ENCODE measurements around the gene FBLL1.
"Not testable (repeated sequence)": the region's sequence is repeated elsewhere in the genome, so short reads cannot be mapped to it uniquely, and the experiment has no call there.

The FBLL1 gene

DNA sequence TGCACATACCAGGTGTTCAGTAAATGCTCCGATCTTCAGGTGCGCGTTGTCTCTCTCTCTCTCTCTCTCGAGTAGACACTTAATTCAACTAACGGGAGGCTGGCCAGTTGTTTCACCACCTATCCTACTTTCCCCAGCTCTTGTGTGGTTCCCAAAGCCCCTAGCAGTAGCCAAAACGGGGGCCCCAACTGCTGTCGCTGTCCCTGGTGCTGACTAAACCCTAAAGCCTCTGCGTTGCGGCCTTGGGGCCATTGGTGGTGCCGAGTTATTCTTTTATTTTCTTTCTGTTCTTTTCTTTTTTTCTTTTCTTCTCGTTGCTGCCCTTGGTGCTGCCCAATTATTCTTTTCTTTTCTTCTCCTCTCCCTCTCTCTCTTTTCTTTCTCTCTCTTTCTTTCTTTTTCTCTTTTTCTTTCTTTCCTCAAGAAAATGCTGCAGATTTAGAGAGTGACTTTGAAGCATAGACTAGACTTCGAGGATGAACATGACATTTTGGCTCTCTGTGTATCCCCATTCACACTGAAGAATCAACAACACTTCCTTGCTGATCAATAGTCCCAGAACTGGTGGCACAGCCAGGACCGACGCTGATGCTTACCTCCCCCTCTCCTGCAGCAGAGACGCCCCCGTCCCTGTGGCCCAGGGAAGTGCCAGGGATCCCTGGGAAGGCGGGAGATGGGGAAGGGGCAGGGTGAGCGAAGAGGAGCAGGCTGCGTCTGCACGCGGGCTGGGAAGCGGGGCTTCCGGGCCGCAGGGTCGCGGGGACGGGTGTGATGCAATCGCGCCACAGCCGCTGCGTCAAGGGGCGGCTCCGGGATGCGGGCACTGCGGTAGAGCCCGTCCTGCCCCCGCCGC, at the start of gene FBLL1:
FBLL1 (plus strand) TSS at position 785 of the 853 bp plus-strand sequence. CDS start 200 bp downstream, outside the sequence.
- DNase-seq, result peak; percentile 51

DNA sequence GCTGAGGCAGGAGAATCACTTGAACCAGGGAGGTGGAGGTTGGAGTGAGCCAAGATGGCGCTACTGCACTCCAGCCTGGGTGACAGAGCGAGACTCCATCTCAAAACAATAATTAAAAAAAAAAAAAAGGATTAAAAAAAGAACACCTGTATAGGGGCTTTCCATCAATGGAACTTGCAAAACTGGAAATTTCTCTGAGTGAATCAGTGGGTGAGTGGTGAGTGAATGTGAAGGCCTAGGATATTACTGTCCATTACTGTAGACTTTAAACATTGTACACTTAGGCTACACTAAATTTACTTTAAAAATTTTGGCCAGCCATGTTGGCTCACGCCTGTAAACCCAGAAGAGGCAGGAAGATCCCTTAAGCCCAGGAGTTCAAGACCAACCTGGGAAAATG, 48.5 kb upstream of the FBLL1 start:
- DNase-seq, result no peak

DNA sequence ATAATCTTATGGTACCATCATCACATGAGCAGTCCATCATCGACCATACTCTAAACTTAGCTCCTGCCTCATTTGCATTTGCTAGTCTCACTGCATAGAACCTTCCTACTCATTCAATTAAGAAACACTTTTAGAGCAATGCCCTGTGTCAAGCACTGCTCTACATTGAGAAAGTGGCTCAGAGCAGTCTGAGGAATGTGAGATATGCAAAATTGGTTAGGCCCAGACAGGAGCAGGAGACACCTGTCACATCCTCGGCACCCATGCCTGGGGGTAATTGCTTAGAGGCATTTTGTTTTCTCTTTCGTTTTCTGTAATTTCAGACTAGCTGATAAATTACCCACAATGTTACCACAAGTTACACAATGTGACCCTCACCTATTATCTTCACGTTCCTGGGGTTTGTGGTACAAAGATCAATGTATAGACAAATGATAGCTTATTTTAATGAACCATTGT, 47.7 kb upstream of the FBLL1 start:
- DNase-seq, result no peak

DNA sequence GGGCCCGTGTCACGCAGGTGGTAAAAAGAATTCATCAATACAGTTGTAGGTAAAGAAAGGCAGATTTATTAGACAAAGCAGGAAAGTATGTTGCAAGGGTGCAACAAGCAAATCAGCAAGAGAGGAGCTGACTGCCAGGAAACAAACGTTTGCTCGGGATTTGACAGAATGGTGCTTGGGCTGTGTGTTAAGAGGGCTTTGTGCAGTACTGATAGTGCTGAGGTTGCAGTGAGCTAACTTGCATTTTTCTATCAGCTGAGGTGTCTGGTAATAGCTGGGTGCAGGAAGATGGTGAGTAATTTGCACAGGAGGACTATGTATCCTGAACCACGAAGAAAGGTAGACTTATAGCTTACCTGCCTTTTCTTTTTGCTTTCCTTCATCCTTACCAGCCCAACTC, 46.7 kb upstream of the FBLL1 start:
- DNase-seq, result no peak

GRCh38 chr5:168486136-168486879, 42.8 kb upstream of the FBLL1 start, which contains the start of gene RARS1:
RARS1 (plus strand) TSS chr5:168486471; CDS start chr5:168486499, 28 bp downstream.
- DNase-seq, result peak; percentile 93

- DNase-seq, result no peak
These were observed 40.0 kb upstream of the FBLL1 start for GRCh38 chr5:168489059-168489458.

- DNase-seq, result no peak
These were observed 35.0 kb upstream of the FBLL1 start for GRCh38 chr5:168494057-168494555.

- no peak for DNase-seq
These were observed 26.4 kb upstream of the FBLL1 start for GRCh38 chr5:168502563-168503237.

- no peak for DNase-seq
These were observed 15.2 kb upstream of the FBLL1 start for GRCh38 chr5:168513861-168514428.

DNA sequence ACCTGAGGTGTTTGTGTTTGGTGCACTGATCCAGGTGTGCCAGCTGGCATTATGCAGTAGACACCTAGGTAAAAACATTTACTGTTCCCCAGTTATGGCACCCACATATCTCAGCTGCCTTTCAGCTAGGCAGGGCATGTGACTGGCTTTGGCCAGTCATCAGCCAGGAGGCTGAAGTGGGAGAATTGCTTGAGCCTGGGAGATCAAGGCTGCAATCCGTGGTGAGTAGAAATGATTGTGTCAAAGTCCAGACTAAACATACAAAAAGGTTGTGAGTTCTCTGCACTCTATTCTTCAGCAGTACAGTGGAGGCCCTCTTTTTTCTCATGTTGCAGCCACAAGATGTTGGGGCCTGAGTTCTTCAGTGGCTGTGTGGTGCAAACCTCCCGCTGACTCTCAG, 3.2 kb upstream of the FBLL1 start:
- no peak for DNase-seq

DNA sequence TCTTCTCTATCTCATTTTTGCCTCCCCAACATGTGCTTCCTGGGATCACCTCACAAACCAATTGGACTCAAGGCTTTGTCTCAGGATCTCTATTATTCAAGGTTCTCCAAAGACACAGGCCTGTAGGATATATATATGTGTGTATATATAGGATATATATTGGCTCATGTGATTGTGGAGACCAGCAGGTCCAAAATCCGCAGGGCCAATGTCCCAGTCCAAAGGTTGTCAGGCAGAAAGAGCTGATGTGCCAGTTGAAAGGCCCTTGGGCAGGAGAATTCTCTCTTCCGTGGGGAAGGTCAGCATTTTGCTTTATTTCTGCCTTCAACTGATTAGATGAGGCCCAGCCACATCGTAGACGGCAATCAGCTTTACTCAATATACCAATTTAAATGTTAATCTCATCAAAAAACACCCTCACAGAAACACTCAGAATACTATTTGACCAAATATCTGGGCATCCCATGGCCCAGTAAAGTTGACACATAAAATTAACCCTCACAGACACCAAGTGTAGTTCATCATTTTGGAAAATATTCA, 1.3 kb upstream of the FBLL1 start:
- no peak for DNase-seq

DNA sequence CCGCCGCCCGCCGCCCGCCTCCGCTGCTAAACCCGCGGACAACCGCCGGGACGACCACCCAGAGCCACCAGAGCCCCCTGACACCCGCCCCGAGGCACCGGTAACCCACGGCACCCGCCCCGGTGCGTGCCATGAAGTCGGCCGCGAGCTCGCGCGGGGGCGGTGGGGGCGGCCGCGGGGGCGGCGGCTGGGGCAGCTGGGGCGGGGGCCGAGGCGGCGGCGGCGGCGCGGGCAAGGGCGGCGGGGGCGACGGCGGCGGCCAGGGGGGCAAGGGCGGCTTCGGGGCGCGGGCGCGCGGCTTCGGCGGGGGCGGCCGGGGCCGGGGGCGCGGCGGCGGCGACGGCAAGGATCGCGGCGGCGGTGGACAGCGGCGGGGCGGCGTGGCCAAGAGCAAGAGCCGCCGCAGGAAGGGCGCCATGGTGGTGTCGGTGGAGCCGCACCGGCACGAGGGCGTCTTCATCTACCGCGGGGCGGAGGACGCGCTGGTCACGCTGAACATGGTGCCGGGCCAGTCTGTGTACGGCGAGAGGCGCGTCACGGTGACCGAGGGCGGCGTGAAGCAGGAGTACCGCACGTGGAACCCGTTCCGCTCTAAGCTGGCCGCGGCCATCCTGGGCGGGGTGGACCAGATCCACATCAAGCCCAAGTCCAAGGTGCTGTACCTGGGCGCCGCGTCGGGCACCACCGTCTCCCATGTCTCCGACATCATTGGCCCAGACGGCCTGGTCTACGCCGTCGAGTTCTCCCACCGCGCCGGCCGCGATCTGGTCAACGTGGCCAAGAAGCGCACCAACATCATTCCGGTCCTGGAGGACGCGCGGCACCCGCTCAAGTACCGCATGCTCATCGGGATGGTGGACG, 499 bp downstream of the FBLL1 start:
- peak; percentile 8 for DNase-seq

GRCh38 chr5:168530621-168531150, 1.6 kb downstream of the FBLL1 start:
- DNase-seq, result peak; percentile 45

DNA sequence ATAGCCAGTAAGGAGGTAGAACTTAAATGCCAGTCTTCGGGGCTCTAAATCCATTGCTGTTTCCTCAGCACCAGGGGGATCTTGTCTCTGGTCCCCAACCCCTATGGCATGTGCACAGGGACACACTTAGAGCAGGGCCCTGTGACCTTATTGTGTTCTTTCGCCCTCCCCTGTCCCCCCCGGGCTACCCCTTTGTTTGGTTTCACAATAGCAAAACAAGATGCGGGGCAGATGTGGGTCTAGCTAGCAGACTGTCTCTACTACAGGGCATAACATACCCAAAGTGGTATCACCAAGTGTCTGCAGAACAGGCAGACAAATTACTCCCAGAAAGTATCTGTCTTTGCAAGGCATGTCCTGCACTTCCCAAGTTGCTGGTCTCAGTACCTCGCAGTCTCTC, 2.1 kb downstream of the FBLL1 start:
- DNase-seq, result no peak

DNA sequence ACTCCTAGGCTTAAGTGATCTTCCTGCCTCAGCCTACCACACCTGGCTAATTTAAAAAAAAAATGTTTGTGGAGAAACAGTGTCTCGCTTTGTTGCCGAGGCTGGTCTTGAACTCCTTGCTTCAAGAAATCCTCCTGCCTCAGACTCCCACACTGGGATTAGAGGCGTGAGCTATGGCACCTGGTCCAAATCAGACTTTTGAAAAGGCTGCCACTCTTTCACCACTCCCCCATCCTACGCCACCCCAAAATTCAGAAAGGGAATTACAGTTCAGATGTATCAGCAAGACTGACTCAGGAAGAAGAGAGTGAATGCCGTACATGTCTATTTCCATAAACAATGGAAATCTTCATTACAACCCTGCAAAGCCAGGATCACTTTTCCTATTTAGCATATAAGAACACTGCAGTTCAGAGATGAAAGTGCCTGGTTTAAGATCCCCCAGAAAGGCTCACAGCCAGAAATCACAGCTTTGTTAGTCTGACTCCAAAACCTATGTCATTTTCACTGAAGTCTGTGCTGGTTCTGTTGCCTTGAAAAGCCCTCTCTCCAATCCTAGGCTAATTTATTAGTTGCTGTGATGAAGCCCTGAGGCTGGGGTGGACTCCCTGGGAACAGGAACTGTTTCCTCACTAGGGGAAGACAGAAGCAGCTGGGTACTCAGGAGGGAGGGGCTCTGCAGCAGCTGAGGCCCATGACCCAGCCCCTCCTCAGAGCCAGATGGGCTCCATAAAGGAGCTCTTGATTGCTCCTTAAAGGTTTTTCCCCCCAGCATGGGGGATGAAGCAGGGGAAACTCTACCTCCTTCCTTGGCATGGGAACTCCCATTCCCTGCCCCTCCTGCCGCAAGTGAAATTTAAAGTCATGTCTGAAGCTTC, 3.1 kb downstream of the FBLL1 start:
- DNase-seq, result no peak

DNA sequence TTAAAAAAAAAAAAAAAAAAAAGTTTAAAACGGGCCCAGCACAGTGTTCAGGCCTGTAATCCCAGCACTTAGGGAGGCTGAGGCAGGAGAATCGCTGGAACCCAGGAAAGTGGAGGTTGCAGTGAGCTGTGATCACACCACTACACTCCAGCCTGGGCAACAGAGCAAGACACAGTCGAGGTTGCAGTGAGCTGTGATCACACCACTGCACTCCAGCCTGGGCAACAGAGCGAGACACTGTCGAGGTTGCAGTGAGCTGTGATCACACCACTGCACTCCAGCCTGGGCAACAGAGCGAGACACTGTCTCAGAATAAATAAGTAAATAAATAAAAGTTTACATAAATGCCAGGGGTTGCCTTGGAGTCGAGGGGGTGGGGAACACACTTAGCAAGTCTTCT, 5.2 kb downstream of the FBLL1 start:
- not testable (repeated sequence) for DNase-seq

GRCh38 chr5:168537176-168537575, 8.1 kb downstream of the FBLL1 start:
- DNase-seq, result no peak

- no peak for DNase-seq
These were observed 20.4 kb downstream of the FBLL1 start for GRCh38 chr5:168549554-168549953.

DNA sequence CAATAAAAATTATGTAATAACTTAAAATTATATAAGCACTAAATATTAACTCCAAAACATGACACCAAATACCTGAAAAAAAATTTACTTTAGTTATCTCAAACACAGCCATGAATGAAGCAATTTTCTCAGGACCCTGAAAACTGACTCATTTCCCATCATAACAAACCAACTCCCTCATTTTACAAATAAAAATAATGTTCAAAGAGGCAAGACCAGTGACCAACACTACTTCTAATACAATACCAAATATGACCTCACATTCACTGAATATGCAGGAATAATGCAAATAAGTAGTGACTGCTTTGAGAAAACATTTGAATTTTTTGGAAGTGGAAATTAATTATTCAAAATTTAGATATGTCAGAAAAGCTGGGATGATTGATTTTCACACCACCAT, 21.6 kb downstream of the FBLL1 start:
- no peak for DNase-seq

DNA sequence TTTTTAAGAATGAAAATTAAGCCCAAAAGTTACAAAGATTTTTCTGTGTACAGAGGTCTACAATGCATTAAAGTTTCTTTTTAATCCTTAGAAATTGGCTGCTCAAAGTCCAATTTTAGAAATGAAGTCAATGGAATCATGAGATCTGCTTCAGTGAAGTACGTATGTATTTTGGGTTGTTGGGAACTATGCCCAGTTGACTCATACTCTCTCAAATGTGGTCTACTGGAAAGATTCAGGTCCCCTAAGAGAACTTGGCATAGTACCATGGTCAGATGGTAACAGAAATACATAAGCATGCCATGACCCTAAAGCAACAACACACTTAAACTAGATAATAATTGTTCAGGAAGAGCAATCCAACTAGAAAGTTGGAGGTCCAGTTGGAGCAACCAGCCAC, 23.0 kb downstream of the FBLL1 start:
- DNase-seq, result peak; percentile 93

Data from fibroblast of skin of right biceps (primary cell).